ENCODE results near the gene TNFRSF1B. TPM values are rescaled to one million over a fixed set of nuclear protein-coding genes. Genes with fewer than 3 reads are reported as not detected.

The TNFRSF1B gene
- total and polyA plus RNA-seq, 2 experiments from 2014 or later: 0.91 to 4.1 TPM

DNA sequence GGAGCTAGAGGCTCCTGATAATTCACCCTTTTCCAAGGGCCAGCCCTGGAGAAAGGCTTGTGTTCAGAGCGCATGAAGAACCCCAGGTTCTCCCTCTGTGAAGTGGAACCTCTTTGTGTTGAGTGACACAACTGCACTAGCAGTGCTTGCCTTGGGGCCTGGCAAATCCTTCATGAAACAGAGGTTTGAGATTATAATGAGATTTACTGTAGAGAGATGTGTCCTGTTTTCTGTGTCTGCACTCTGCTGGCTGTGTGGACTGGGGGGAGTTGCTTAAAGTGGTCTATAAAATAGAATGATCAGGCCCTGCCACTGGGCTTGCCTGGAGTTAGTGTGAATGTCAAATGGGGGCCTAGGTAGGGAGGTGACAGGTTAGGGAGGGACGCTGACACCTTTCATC is 11.5 kb upstream of the TNFRSF1B start:
- no peak for ATAC-seq
- no peaks in the 10 kb centered on the region for H3K9me3 Mint-ChIP-seq
- H3K9me2 ChIP-seq (ENCODE audit: insufficient read depth): no peaks in the 10 kb centered on the region
- H3K27me3 Mint-ChIP-seq (ENCODE audit: insufficient read depth, low read depth, poor library complexity): peaks cover 7% of the 10 kb centered on the region
- H2AFZ ChIP-seq: no peak overlapping the region
- H3K4me1 ChIP-seq (ENCODE audit: insufficient read depth): peaks cover 18% of the 10 kb centered on the region
- H4K20me1 ChIP-seq (replicated peaks; ENCODE audit: insufficient read depth): no peaks in the 10 kb centered on the region
- H3K4me3 ChIP-seq: no peak overlapping the region
- no peaks in the 10 kb centered on the region for H3K79me2 ChIP-seq (replicated peaks; ENCODE audit: insufficient read depth)
- no peaks in the 10 kb centered on the region for H3K27me3 ChIP-seq (ENCODE audit: insufficient read depth)
- DNase-seq (ENCODE audit: low spot score): no peak
- H3K4me2 ChIP-seq: no peak overlapping the region
- no peak overlapping the region for H3K4me3 Mint-ChIP-seq
- H3K4me1 Mint-ChIP-seq: peaks cover 20% of the 10 kb centered on the region
- TF ChIP-seq, protein P1, sequence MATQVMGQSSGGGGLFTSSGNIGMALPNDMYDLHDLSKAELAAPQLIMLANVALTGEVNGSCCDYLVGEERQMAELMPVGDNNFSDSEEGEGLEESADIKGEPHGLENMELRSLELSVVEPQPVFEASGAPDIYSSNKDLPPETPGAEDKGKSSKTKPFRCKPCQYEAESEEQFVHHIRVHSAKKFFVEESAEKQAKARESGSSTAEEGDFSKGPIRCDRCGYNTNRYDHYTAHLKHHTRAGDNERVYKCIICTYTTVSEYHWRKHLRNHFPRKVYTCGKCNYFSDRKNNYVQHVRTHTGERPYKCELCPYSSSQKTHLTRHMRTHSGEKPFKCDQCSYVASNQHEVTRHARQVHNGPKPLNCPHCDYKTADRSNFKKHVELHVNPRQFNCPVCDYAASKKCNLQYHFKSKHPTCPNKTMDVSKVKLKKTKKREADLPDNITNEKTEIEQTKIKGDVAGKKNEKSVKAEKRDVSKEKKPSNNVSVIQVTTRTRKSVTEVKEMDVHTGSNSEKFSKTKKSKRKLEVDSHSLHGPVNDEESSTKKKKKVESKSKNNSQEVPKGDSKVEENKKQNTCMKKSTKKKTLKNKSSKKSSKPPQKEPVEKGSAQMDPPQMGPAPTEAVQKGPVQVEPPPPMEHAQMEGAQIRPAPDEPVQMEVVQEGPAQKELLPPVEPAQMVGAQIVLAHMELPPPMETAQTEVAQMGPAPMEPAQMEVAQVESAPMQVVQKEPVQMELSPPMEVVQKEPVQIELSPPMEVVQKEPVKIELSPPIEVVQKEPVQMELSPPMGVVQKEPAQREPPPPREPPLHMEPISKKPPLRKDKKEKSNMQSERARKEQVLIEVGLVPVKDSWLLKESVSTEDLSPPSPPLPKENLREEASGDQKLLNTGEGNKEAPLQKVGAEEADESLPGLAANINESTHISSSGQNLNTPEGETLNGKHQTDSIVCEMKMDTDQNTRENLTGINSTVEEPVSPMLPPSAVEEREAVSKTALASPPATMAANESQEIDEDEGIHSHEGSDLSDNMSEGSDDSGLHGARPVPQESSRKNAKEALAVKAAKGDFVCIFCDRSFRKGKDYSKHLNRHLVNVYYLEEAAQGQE (IDR thresholded peaks at IDR 0.05; ENCODE audit: unreplicated experiment): no peak
- TF ChIP-seq NANOG (IDR thresholded peaks at IDR 0.05; ENCODE audit: borderline replicate concordance) (no peak), POLR2AphosphoS5 (IDR thresholded peaks at IDR 0.05; ENCODE audit: low read depth) (no peak), ZNF331 (CRISPR knock-in tag; IDR thresholded peaks at IDR 0.05; ENCODE audit: low read depth) (no peak), ZNF114 (CRISPR knock-in tag; IDR thresholded peaks at IDR 0.05) (no peak), CREB1 (CRISPR knock-in tag; IDR thresholded peaks at IDR 0.05; ENCODE audit: low read depth) (no peak), EZH2phosphoT487 (IDR thresholded peaks at IDR 0.05; ENCODE audit: unreplicated experiment) (no peak), EZH2 (IDR thresholded peaks at IDR 0.05; ENCODE audit: low read depth, unreplicated experiment) (no peak), STAT1 (IDR thresholded peaks at IDR 0.05; ENCODE audit: unreplicated experiment) (no peak), JUNB (IDR thresholded peaks at IDR 0.05; ENCODE audit: unreplicated experiment) (no peak)
- TF ChIP-seq, protein P2, sequence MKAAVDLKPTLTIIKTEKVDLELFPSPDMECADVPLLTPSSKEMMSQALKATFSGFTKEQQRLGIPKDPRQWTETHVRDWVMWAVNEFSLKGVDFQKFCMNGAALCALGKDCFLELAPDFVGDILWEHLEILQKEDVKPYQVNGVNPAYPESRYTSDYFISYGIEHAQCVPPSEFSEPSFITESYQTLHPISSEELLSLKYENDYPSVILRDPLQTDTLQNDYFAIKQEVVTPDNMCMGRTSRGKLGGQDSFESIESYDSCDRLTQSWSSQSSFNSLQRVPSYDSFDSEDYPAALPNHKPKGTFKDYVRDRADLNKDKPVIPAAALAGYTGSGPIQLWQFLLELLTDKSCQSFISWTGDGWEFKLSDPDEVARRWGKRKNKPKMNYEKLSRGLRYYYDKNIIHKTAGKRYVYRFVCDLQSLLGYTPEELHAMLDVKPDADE (IDR thresholded peaks at IDR 0.05): no peak
- TF ChIP-seq, protein P3, sequence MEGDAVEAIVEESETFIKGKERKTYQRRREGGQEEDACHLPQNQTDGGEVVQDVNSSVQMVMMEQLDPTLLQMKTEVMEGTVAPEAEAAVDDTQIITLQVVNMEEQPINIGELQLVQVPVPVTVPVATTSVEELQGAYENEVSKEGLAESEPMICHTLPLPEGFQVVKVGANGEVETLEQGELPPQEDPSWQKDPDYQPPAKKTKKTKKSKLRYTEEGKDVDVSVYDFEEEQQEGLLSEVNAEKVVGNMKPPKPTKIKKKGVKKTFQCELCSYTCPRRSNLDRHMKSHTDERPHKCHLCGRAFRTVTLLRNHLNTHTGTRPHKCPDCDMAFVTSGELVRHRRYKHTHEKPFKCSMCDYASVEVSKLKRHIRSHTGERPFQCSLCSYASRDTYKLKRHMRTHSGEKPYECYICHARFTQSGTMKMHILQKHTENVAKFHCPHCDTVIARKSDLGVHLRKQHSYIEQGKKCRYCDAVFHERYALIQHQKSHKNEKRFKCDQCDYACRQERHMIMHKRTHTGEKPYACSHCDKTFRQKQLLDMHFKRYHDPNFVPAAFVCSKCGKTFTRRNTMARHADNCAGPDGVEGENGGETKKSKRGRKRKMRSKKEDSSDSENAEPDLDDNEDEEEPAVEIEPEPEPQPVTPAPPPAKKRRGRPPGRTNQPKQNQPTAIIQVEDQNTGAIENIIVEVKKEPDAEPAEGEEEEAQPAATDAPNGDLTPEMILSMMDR (conservative IDR thresholded peaks at IDR 0.05; ENCODE audit: low read depth in 2 of 2): no peak
- TF ChIP-seq, protein P4, sequence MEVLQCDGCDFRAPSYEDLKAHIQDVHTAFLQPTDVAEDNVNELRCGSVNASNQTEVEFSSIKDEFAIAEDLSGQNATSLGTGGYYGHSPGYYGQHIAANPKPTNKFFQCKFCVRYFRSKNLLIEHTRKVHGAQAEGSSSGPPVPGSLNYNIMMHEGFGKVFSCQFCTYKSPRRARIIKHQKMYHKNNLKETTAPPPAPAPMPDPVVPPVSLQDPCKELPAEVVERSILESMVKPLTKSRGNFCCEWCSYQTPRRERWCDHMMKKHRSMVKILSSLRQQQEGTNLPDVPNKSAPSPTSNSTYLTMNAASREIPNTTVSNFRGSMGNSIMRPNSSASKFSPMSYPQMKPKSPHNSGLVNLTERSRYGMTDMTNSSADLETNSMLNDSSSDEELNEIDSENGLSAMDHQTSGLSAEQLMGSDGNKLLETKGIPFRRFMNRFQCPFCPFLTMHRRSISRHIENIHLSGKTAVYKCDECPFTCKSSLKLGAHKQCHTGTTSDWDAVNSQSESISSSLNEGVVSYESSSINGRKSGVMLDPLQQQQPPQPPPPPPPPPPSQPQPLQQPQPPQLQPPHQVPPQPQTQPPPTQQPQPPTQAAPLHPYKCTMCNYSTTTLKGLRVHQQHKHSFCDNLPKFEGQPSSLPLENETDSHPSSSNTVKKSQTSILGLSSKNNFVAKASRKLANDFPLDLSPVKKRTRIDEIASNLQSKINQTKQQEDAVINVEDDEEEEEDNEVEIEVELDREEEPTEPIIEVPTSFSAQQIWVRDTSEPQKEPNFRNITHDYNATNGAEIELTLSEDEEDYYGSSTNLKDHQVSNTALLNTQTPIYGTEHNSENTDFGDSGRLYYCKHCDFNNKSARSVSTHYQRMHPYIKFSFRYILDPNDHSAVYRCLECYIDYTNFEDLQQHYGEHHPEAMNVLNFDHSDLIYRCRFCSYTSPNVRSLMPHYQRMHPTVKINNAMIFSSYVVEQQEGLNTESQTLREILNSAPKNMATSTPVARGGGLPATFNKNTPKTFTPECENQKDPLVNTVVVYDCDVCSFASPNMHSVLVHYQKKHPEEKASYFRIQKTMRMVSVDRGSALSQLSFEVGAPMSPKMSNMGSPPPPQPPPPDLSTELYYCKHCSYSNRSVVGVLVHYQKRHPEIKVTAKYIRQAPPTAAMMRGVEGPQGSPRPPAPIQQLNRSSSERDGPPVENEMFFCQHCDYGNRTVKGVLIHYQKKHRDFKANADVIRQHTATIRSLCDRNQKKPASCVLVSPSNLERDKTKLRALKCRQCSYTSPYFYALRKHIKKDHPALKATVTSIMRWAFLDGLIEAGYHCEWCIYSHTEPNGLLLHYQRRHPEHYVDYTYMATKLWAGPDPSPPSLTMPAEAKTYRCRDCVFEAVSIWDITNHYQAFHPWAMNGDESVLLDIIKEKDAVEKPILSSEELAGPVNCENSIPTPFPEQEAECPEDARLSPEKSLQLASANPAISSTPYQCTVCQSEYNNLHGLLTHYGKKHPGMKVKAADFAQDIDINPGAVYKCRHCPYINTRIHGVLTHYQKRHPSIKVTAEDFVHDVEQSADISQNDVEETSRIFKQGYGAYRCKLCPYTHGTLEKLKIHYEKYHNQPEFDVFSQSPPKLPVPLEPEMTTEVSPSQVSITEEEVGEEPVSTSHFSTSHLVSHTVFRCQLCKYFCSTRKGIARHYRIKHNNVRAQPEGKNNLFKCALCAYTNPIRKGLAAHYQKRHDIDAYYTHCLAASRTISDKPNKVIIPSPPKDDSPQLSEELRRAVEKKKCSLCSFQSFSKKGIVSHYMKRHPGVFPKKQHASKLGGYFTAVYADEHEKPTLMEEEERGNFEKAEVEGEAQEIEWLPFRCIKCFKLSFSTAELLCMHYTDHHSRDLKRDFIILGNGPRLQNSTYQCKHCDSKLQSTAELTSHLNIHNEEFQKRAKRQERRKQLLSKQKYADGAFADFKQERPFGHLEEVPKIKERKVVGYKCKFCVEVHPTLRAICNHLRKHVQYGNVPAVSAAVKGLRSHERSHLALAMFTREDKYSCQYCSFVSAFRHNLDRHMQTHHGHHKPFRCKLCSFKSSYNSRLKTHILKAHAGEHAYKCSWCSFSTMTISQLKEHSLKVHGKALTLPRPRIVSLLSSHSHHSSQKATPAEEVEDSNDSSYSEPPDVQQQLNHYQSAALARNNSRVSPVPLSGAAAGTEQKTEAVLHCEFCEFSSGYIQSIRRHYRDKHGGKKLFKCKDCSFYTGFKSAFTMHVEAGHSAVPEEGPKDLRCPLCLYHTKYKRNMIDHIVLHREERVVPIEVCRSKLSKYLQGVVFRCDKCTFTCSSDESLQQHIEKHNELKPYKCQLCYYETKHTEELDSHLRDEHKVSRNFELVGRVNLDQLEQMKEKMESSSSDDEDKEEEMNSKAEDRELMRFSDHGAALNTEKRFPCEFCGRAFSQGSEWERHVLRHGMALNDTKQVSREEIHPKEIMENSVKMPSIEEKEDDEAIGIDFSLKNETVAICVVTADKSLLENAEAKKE (CRISPR knock-in tag; IDR thresholded peaks at IDR 0.05): no peak
- H3K36me3 ChIP-seq (ENCODE audit: insufficient read depth): no peaks in the 10 kb centered on the region
- H3F3A ChIP-seq (replicated peaks; ENCODE audit: low read depth): no peaks in the 10 kb centered on the region
- no peak overlapping the region for H3K27ac ChIP-seq (ENCODE audit: low read depth)
- no peaks in the 10 kb centered on the region for H3K36me3 Mint-ChIP-seq (ENCODE audit: low read depth)
- H3K27ac Mint-ChIP-seq: no peak overlapping the region

Measured in GM23338 (cell line).